Neural progenitor cell (in vitro differentiated cells): Measurements from ENCODE around the gene NXT1.

ENCODE experiments used
- CTCF ChIP-seq: fragments of 200-600 bp; sonication (generic); IDR thresholded peaks from 2 replicates; pipeline ENCODE4 v1.5.1; 2017; ENCODE audit warnings: antibody characterized with exemption, mild to moderate bottlenecking
- EZH2 ChIP-seq: fragments of 200-600 bp; sonication (generic); IDR thresholded peaks from 2 replicates; pipeline ENCODE4 v1.6.1; 2017; ENCODE audit warnings: antibody characterized with exemption, mild to moderate bottlenecking, moderate library complexity
- EZH2phosphoT487 ChIP-seq: fragments of 200-600 bp; sonication (generic); IDR thresholded peaks from 2 replicates; pipeline ENCODE4 v1.6.1; 2017; ENCODE audit warnings: antibody characterized with exemption

GRCh38 chr20:23317081-23317480 lies 33.5 kb upstream of the NXT1 start:
- no peak for TF ChIP-seq EZH2
- no peak for TF ChIP-seq CTCF
- TF ChIP-seq EZH2phosphoT487, result no peak
